GM12878 (cell line): ENCODE results near the gene CPNE5. TPM values are rescaled to one million over a fixed set of nuclear protein-coding genes. Genes with fewer than 3 reads are reported as not detected.
A peak's percentile ranks its signal among the peaks of the same experiment; 100 is the strongest.

Experiments used
- BMI1 ChIP-seq: fragments of 450-650 bp; IDR thresholded peaks from 2 replicates; pipeline ENCODE4 v1.6.1; 2016; ENCODE audit warnings: mild to moderate bottlenecking, moderate library complexity, borderline replicate concordance
- BRCA1 ChIP-seq: IDR thresholded peaks from 2 replicates; pipeline ENCODE4 v1.6.1; 2011; ENCODE audit warnings: low read depth, low read length, improper control_type of control experiment
- CBFB ChIP-seq: IDR thresholded peaks from 2 replicates; pipeline ENCODE4 v1.6.1; 2016; ENCODE audit warnings: antibody characterized with exemption, low read depth
- CHD2 ChIP-seq: IDR thresholded peaks from 2 replicates; pipeline ENCODE4 v1.6.1; 2011; ENCODE audit warnings: low read depth, low read length, improper control_type of control experiment, borderline replicate concordance
- KDM1A ChIP-seq: fragments of 200-600 bp; sonication (generic); IDR thresholded peaks from 2 replicates; pipeline ENCODE4 v1.6.1; 2016; ENCODE audit warnings: borderline replicate concordance
- NR2C2 ChIP-seq: IDR thresholded peaks from 2 replicates; pipeline ENCODE4 v1.6.1; 2011; ENCODE audit warnings: borderline replicate concordance, low read depth; ENCODE audit not compliant: control insufficient read depth, insufficient read length
- NR2F1 ChIP-seq: fragments of 450-650 bp; conservative IDR thresholded peaks from 2 replicates; pipeline ENCODE4 v1.6.1; 2017; ENCODE audit warnings: mild to moderate bottlenecking
- POU2F2 ChIP-seq: IDR thresholded peaks from 3 replicates; pipeline ENCODE4 v1.6.1; 2011; ENCODE audit warnings: low read depth, mild to moderate bottlenecking, low read length, borderline replicate concordance
- RAD21 ChIP-seq: IDR thresholded peaks from 2 replicates; pipeline ENCODE4 v1.6.1; 2011; ENCODE audit warnings: mild to moderate bottlenecking, low read depth, low read length, moderate library complexity; ENCODE audit not compliant: insufficient read depth
- SIN3A ChIP-seq: IDR thresholded peaks from 2 replicates; pipeline ENCODE4 v1.6.1; 2012; ENCODE audit warnings: low read depth, low read length, improper control_type of control experiment
- SUZ12 ChIP-seq: fragments of 200-600 bp; sonication (generic); IDR thresholded peaks from one replicate; pipeline ENCODE4 v1.6.1; 2018; ENCODE audit warnings: antibody characterized with exemption, mild to moderate bottlenecking; ENCODE audit not compliant: unreplicated experiment
- YY1 ChIP-seq: IDR thresholded peaks from 2 replicates; pipeline ENCODE4 v1.6.1; 2011; ENCODE audit warnings: low read depth, mild to moderate bottlenecking, low read length
- polyA plus RNA-seq, 11 experiments: library from polyadenylated mRNA; depleted of rRNA in 4 of 11; unstranded in 6 of 11; stranded (reverse) in 5 of 11; fragments of >200 nt; fragmentation: Nextera tagmentation in 4 of 11; fragmentation: Illumina TruSeq in 1 of 11; extraction: Ambion mirVana in 4 of 11; extraction: Trizol in 1 of 11; gene quantifications; 1 replicate in 1 of 11; 2 replicates in 10 of 11; pipeline versions ENCODE4 v1.2.1 to v1.2.3, GENCODE V29; 2011 to 2016; ENCODE audit warnings: inconsistent platforms in 2 of 11, missing spikeins in 2 of 11, low read depth in 1 of 11
- total RNA-seq, 4 experiments: library from RNA; depleted of rRNA in 3 of 4; stranded (reverse); fragments of >200 nt in 3 of 4; fragmentation: Illumina TruSeq in 1 of 4; extraction: Trizol in 1 of 4; gene quantifications; 2 replicates each; pipeline versions ENCODE4 v1.2.1 to v1.2.3, GENCODE V29; 2013 to 2021
- TF ChIP-seq, protein P1 (sequence below): fragments of 150-350 bp; IDR thresholded peaks from 2 replicates; pipeline ENCODE4 v1.6.1; 2016; ENCODE audit warnings: low read depth, low read length
- TF ChIP-seq, protein P2 (sequence below): fragments of 450-650 bp; IDR thresholded peaks from 2 replicates; pipeline ENCODE4 v1.6.1; 2018; ENCODE audit warnings: borderline replicate concordance, mild to moderate bottlenecking; ENCODE audit not compliant: partially characterized antibody
- TF ChIP-seq, protein P3 (sequence below): fragments of 450-650 bp; IDR thresholded peaks from 2 replicates; pipeline ENCODE4 v1.6.1; 2017; ENCODE audit warnings: mild to moderate bottlenecking

The CPNE5 gene
- total and polyA plus RNA-seq, 10 of the 15 experiments (the other 5 are each of a cell fraction or from before 2014, with no cell fraction given): 2.4 to 39.1 (median 18.2) TPM

DNA sequence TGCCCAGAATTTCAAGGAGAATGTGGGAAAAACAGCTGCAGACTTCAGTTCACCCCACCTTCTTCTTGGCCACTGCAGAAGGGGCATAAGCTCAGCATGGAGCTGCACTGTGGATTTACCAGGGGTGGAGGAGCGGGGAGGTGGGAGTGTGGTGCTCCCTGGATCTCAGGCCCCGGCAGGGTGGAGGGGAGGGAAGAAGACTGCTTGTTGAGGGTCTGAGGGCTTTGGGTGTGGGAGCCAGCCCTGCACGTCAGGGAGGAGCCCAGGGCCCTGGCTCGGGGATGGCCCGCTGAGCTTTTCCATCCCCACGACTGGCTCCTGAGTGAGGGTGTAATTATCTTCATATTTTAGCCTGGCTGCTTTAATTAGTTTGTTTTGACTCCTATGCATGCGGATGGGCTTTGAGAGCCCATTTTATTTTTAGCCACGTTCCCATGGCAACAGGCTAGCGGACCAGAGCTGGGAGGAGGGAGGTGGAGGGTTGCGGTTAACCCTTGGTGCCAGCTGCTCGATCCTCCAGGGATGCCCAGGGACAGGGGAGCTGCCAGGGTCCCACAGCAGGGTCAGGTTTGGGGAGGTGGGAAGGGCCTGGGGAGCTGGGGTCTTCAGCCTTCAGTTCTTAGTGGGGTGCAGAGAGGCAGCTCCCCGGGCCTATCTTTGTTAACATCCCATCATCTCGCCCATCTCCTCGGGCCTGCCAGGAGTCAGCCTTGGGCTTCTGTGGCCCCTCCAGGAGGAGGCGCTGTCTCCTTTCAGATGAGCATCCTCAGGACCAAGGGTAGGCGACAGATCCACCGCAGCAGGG, 73.4 kb downstream of the CPNE5 start (continued):
- TF ChIP-seq, protein P1, sequence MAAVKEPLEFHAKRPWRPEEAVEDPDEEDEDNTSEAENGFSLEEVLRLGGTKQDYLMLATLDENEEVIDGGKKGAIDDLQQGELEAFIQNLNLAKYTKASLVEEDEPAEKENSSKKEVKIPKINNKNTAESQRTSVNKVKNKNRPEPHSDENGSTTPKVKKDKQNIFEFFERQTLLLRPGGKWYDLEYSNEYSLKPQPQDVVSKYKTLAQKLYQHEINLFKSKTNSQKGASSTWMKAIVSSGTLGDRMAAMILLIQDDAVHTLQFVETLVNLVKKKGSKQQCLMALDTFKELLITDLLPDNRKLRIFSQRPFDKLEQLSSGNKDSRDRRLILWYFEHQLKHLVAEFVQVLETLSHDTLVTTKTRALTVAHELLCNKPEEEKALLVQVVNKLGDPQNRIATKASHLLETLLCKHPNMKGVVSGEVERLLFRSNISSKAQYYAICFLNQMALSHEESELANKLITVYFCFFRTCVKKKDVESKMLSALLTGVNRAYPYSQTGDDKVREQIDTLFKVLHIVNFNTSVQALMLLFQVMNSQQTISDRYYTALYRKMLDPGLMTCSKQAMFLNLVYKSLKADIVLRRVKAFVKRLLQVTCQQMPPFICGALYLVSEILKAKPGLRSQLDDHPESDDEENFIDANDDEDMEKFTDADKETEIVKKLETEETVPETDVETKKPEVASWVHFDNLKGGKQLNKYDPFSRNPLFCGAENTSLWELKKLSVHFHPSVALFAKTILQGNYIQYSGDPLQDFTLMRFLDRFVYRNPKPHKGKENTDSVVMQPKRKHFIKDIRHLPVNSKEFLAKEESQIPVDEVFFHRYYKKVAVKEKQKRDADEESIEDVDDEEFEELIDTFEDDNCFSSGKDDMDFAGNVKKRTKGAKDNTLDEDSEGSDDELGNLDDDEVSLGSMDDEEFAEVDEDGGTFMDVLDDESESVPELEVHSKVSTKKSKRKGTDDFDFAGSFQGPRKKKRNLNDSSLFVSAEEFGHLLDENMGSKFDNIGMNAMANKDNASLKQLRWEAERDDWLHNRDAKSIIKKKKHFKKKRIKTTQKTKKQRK: no peak
- peak; percentile 95 for TF ChIP-seq BMI1
- peak; percentile 57; the same call in 1 of the 2 replicates for TF ChIP-seq CBFB
- no peak for TF ChIP-seq BRCA1
- no peak for TF ChIP-seq NR2C2
- TF ChIP-seq SIN3A: no peak
- TF ChIP-seq RAD21: peak; percentile 98
- TF ChIP-seq, protein P2, sequence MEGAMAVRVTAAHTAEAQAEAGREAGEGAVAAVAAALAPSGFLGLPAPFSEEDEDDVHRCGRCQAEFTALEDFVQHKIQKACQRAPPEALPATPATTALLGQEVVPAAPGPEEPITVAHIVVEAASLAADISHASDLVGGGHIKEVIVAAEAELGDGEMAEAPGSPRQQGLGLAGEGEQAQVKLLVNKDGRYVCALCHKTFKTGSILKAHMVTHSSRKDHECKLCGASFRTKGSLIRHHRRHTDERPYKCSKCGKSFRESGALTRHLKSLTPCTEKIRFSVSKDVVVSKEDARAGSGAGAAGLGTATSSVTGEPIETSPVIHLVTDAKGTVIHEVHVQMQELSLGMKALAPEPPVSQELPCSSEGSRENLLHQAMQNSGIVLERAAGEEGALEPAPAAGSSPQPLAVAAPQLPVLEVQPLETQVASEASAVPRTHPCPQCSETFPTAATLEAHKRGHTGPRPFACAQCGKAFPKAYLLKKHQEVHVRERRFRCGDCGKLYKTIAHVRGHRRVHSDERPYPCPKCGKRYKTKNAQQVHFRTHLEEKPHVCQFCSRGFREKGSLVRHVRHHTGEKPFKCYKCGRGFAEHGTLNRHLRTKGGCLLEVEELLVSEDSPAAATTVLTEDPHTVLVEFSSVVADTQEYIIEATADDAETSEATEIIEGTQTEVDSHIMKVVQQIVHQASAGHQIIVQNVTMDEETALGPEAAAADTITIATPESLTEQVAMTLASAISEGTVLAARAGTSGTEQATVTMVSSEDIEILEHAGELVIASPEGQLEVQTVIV: no peak
- no peak; the same call in 2 of the 3 replicates for TF ChIP-seq POU2F2
- TF ChIP-seq CHD2: no peak
- TF ChIP-seq, protein P3, sequence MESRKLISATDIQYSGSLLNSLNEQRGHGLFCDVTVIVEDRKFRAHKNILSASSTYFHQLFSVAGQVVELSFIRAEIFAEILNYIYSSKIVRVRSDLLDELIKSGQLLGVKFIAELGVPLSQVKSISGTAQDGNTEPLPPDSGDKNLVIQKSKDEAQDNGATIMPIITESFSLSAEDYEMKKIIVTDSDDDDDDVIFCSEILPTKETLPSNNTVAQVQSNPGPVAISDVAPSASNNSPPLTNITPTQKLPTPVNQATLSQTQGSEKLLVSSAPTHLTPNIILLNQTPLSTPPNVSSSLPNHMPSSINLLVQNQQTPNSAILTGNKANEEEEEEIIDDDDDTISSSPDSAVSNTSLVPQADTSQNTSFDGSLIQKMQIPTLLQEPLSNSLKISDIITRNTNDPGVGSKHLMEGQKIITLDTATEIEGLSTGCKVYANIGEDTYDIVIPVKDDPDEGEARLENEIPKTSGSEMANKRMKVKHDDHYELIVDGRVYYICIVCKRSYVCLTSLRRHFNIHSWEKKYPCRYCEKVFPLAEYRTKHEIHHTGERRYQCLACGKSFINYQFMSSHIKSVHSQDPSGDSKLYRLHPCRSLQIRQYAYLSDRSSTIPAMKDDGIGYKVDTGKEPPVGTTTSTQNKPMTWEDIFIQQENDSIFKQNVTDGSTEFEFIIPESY: no peak
- no peak for TF ChIP-seq KDM1A
- peak; percentile 40; the same call in 1 of the 2 replicates for TF ChIP-seq NR2F1
- TF ChIP-seq YY1: peak; percentile 63; the same call in 1 of the 2 replicates
- TF ChIP-seq SUZ12: no peak
